Epithelial cell of esophagus (primary cell): ENCODE measurements around the gene HACE1.

Experiments
- DNase-seq: peaks from one replicate; pipeline ENCODE4 v3.0.0; 2010; ENCODE audit warnings: low read depth
- H3K4me3 ChIP-seq: 2 replicates; pipeline ENCODE4 v1.5.1; 2011; ENCODE audit warnings: mild to moderate bottlenecking, low read length, control low read depth
- CTCF ChIP-seq: IDR thresholded peaks from 2 replicates; pipeline ENCODE4 v1.5.1; 2011; ENCODE audit warnings: low read depth, mild to moderate bottlenecking, low read length, control low read depth, inconsistent platforms; ENCODE audit not compliant: insufficient read depth; ENCODE audit errors: missing control alignments

The HACE1 gene

DNA sequence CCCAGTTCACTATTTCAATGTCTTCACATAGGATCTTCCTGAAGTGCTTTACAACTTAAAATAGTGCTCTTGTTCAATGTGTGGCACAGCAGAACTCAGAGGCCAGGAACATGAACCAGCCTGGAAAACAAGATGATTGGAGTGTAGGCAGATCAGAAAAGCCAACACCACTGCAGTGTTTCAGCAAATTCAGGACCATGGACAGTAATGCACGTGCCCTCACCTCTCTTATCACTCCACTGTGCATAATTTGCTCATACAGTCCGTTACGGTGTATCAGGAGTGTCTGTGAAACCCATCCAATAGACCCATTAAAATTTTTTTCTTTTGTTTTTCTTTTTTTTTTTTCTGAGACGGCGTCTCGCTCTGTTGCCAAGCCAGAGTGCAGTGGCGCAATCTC, 27.6 kb upstream of the HACE1 start:
- TF ChIP-seq CTCF: no peak
- no peak overlapping the region for H3K4me3 ChIP-seq
- DNase-seq: peak; percentile 75

- no peak for TF ChIP-seq CTCF
- no peak for DNase-seq
- H3K4me3 ChIP-seq: no peak overlapping the region
Measured at GRCh38 chr6:104885518-104886043, 25.9 kb upstream of the HACE1 start.

DNA sequence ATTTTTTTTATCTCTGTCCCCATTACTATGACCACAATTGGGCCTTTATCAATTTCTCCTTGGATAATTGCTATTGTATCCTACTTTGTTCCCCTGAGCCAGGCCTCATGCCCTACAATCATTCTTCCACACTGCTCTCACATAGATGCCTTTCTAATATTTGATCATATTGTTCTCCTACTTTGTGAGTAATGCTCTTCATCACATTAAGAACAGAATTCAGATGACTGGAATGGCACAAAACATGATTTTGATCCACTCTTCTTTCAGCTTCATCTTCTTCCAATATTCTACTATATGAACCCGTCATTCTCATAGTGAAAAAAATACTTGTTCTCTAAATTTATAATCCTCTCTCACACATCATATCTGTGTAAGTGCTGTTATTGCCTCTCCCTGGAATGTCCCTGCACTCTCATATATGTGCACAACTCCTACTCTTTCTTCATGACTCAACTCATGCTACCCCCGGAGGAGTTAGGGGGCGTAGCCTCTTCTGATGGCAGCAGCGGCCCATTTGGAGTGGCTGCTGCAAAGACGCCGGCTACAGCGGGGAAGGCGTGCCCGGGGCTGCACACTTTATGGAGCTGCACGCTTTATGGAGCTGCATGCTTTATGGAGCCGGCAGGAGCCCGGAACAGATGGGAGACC, 25.3 kb upstream of the HACE1 start:
- no peak overlapping the region for H3K4me3 ChIP-seq
- DNase-seq: no peak
- no peak for TF ChIP-seq CTCF

GRCh38 chr6:104881964-104882668, 22.4 kb upstream of the HACE1 start:
- no peak overlapping the region for H3K4me3 ChIP-seq
- DNase-seq: no peak
- TF ChIP-seq CTCF: no peak

GRCh38 chr6:104862456-104862855, 2.7 kb upstream of the HACE1 start:
- no peak for TF ChIP-seq CTCF
- no peak overlapping the region for H3K4me3 ChIP-seq
- DNase-seq: no peak

DNA sequence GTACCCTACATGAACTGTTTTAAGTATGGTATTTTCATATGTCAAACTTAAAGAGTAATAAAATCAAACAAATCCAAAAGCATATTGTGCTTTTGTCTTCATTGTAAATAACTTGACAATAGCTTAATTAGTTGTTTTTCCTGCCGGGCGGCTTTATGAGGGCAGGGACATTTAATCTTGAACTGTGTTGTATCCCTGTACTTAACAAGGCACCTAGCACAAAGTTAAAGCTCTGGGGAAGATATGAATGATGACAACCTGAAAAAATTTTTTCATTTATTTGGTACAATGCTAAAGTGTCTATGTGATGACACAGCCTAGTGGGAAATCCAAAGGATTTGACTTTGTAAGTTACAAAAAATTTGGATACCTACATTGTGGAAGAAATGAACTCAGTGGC, 502 bp upstream of the HACE1 start:
- H3K4me3 ChIP-seq: peak overlapping the region; percentile 83
- peak; percentile 34 for DNase-seq
- no peak for TF ChIP-seq CTCF
